ENCODE data around the gene SMIM22.
"Not testable (repeated sequence)": the region's sequence is repeated elsewhere in the genome, so short reads cannot be mapped to it uniquely, and the experiment has no call there.

SMIM22 gene

GRCh38 chr16:4769306-4769638 is 25.9 kb upstream of the SMIM22 start:
- DNase-seq: no peak

- DNase-seq: no peak
Measured at GRCh38 chr16:4771646-4772045, 23.5 kb upstream of the SMIM22 start.

DNA sequence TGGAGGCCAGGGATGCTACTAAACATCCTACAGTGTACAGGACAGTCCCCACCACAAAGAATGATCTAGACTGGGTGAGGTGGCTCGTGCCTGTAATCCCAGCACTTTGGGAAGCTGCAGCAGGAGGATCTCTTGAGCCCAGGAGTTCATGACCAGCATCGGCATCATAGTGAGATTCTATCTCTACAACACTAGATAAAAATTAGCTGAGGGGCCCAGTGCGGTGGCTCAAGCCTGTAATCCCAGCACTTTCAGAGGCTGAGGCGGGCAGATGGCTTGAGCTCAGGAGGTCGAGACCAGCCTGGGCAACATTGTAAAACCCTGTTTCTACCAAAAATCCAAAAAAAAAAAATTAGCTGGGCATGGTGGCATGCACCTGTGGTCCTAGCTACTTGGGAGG is 22.8 kb upstream of the SMIM22 start:
- no peak for DNase-seq

DNA sequence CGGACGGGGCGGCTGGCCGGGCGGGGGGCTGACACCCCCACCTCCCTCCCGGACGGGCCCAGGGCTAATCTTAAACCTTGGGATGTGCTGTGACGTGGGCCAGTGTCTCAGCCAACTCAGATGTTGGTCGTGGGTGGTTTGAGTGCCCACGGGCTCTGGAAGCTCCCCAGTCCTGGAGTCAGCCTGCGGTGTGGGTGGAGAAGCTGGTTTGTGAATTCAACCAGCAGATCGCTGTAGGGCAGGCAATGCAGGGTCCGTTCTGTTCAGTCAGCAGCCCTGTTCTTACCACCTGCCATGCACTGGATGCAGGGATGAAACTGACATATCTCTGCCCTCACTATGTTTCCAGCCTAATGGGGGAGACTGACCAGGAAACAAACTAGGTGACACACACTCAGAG is 20.2 kb upstream of the SMIM22 start:
- no peak for DNase-seq

- no peak for DNase-seq
Measured at GRCh38 chr16:4776141-4776705, 18.9 kb upstream of the SMIM22 start.

GRCh38 chr16:4777339-4778049 is 17.7 kb upstream of the SMIM22 start:
- no peak for DNase-seq

GRCh38 chr16:4778050-4778392 is 17.1 kb upstream of the SMIM22 start:
- DNase-seq: no peak

DNA sequence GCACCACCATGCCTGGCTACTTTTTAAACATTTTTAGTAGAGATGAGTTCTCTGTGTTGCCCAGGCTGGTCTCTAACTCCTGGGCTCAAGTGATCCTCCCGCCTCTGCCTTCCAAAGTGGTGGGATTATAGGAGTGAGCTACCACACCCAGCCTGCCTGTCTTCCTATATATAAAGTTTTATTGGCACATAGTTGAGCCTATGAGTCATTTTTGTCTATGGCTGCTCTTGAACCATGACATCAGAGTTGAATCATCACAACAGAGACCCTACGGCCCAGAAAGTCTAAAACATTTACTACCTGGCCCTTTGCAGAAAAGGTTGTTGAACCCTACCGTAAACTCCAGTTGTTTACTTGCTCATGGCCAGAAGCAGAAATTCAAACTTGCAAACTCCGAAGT is 14.9 kb upstream of the SMIM22 start:
- no peak for DNase-seq

GRCh38 chr16:4783251-4783950 is 11.8 kb upstream of the SMIM22 start:
- DNase-seq: no peak

GRCh38 chr16:4783951-4784336 is 11.2 kb upstream of the SMIM22 start:
- no peak for DNase-seq

DNA sequence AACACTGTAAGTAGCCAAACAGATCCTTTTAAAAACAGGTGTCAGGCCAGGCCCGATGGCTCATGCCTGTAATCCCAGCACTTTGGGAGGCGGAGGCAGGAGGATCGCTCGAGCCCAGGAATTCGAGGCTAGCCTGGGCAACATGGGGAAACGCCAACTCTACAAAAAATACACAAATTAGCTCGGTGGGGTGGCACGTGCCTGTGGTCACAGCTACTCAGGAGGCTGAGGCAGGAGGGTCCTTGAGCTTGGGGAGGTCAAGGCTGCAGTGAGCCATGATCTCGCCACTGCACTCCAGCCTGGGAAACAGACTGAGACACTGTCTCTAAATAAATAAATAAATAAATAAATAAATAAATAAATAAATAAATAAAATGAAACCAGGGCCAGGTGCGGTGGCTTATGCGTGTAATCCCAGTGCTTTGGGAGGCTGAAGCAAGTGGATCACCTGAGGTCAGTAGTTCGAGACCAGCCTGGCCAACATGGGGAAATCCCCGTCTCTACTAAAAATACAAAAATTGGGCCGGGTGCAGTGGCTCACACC is 10.7 kb upstream of the SMIM22 start:
- not testable (repeated sequence) for DNase-seq

- DNase-seq: no peak
Measured at GRCh38 chr16:4785758-4786433, 9.3 kb upstream of the SMIM22 start.

DNA sequence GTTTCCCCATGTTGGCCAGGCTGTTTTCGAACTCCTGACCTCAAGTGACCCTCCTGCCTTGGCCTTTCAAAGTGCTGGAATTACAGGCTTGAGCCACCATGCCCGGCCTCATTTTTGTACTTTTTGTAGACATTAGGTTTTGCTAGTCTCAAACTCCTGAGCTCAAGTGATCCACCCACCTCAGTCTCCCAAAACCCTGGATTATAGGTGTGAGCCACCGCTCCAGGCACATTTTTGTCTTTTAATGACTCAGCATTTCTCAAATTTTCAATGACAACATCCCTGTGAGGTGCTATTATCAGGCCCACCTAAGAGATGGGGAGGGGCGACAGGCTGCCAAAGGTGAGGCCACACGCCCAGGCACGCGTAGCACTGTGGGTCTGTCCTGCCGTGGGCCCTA is 8.1 kb upstream of the SMIM22 start:
- no peak for DNase-seq

GRCh38 chr16:4787627-4788482 is 7.3 kb upstream of the SMIM22 start, which contains the start of gene SEPTIN12:
Gene SEPTIN12, minus strand, starts transcription at chr16:4788345. Its CDS starts 700 bp downstream, at chr16:4787645.
- DNase-seq: no peak

- no peak for DNase-seq
Measured at GRCh38 chr16:4788489-4788889, 6.7 kb upstream of the SMIM22 start.

- DNase-seq: no peak
Measured at GRCh38 chr16:4788910-4789309, 6.3 kb upstream of the SMIM22 start.

DNA sequence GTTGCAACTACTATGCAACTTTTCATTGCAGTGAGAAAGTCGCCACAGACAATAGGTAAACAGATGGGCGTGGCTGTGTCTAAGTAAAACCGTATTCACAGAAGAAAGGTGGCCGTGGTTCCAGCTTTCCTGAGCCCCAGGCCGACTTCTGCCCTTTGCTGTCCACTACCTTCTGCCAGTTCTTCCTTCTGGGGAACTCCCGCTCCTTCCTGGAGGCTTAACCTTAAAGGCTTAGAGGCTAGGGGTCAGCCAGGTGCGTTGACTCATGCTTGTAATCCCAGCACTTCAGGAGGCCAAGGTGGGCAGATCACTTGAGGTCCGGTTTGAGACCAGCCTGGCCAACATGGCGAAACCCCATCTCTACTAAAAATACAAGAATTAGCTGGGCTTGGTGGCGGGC is 4.9 kb upstream of the SMIM22 start:
- no peak for DNase-seq

GRCh38 chr16:4790871-4791270 is 4.3 kb upstream of the SMIM22 start:
- no peak for DNase-seq

GRCh38 chr16:4792951-4793513 is 2.1 kb upstream of the SMIM22 start:
- DNase-seq: no peak

GRCh38 chr16:4795828-4796572 is 831 bp downstream of the SMIM22 start:
- DNase-seq: no peak

DNA sequence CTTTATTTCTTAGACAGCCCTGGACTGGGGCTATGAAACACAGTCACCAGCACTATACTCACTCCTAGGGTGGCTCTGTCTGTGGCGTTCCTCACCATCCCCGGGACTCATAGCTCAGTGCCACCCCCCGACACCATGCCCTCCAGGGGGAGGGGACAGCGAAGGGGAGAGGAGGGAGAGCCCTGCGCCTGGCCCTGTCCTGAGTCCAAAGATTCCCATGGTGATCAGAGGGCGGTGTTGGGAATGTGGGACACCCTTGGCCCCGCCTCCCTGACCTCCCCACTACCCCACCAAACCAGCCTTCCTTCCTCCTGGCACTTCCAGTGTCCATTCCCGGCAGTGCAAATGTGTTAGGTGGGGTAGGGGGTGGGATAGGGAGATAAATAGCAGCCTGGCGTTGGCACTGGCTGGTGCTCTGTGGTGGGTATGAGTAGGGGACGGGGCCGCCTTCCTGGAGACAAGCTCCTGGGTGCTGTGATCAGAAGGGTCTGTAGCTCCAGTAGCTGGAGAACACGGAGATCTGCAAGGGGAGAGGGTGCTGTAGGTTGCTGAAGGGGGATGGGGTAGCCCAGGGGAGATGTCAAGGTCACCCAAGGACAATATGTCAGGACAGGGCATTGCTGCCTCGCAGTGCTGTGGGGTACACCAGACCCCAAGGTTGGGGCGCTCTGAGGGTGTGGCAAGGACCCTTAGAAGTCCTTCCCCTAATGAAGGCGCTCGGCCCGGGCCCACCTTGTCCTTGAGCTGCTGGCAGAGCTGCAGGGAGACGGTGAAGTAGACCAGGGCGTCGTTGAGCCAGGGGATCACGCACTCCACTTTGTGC is 2.0 kb downstream of the SMIM22 start:
- no peak for DNase-seq

All from activated CD4-positive, alpha-beta T cell treated with anti-CD3 and anti-CD28 coated beads, Interleukin-2, amount 50 U/mL, for 4 hours (primary cell).